Caco-2 (cell line): ENCODE measurements around the gene USP10. TPM values are rescaled to one million over a fixed set of nuclear protein-coding genes. Genes with fewer than 3 reads are reported as not detected.

ENCODE experiments used
- BruUV-seq: library from RNA; stranded (reverse); fragments of 400-500 nt; replicated peaks from 2 replicates; lab custom pipeline; 2021; lab: Mats Ljungman, UMichigan
- CTCF ChIA-PET: fragments of 300-600 bp; sonication (Branson Sonifier 250); formaldehyde crosslinking; loops from one replicate; lab custom pipeline; 2022; ENCODE audit warnings: antibody characterized with exemption; lab: Charles Lee
- POLR2A ChIA-PET: fragments of 300-600 bp; sonication (Branson Sonifier 250); formaldehyde crosslinking; loops from one replicate; lab custom pipeline; 2022; ENCODE audit warnings: antibody characterized with exemption; lab: Charles Lee
- DNase-seq, 2 experiments: peaks; one replicate each; pipeline versions ENCODE4 v3.0.0 to v3.0.0-alpha.2; 2020 to 2022
- H3K27me3 ChIP-seq: replicated peaks from 2 replicates; pipeline ENCODE4 v1.6.0; 2011; ENCODE audit warnings: low read length; ENCODE audit not compliant: control insufficient read depth, insufficient read depth
- H3K36me3 ChIP-seq: 2 replicates; pipeline ENCODE4 v1.5.1; 2011; ENCODE audit warnings: low read length; ENCODE audit not compliant: control insufficient read depth, insufficient read depth
- H3K4me1 ChIP-seq: fragments of 250-450 bp; sonication (Bioruptor Pico); 2 replicates; pipeline ENCODE4 v1.5.1; 2020; ENCODE audit warnings: mild to moderate bottlenecking
- H3K4me3 ChIP-seq: 2 replicates; pipeline ENCODE4 v1.5.1; 2011; ENCODE audit warnings: low read depth, mild to moderate bottlenecking, control low read depth, low read length
- H3K9me3 ChIP-seq: fragments of 250-450 bp; sonication (Bioruptor Pico); 2 replicates; pipeline ENCODE4 v1.5.1; 2020; ENCODE audit warnings: mild to moderate bottlenecking, moderate library complexity
- H3K27ac Mint-ChIP-seq: one replicate; pipeline ENCODE4 v1.8.0; 2022; ENCODE audit warnings: mixed read lengths; ENCODE audit not compliant: unreplicated experiment
- H3K27me3 Mint-ChIP-seq: one replicate; pipeline ENCODE4 v1.8.0; 2022; ENCODE audit warnings: mixed read lengths; ENCODE audit not compliant: insufficient read depth, unreplicated experiment
- H3K36me3 Mint-ChIP-seq: one replicate; pipeline ENCODE4 v1.8.0; 2022; ENCODE audit warnings: mild to moderate bottlenecking, mixed read lengths; ENCODE audit not compliant: insufficient read depth, unreplicated experiment
- H3K4me1 Mint-ChIP-seq: one replicate; pipeline ENCODE4 v1.8.0; 2022; ENCODE audit warnings: low read depth, mixed read lengths; ENCODE audit not compliant: unreplicated experiment
- H3K4me3 Mint-ChIP-seq: one replicate; pipeline ENCODE4 v1.8.0; 2022; ENCODE audit warnings: mild to moderate bottlenecking, moderate library complexity, mixed read lengths; ENCODE audit not compliant: unreplicated experiment
- H3K9me3 Mint-ChIP-seq: one replicate; pipeline ENCODE4 v1.8.0; 2022; ENCODE audit warnings: mixed read lengths; ENCODE audit not compliant: unreplicated experiment
- CTCF ChIP-seq, 2 experiments: fragments of 200-600 bp in 1 of 2; IDR thresholded peaks; 1 replicate in 1 of 2; 2 replicates in 1 of 2; pipeline versions ENCODE4 v1.5.1 to v1.8.0; 2011 to 2022; ENCODE audit warnings: antibody characterized with exemption in 1 of 2, control low read depth in 1 of 2, inconsistent platforms in 1 of 2, low read depth in 1 of 2, low read length in 1 of 2, mild to moderate bottlenecking in 1 of 2, moderate library complexity in 1 of 2; ENCODE audit not compliant: insufficient read depth in 1 of 2, severe bottlenecking in 1 of 2, unreplicated experiment in 1 of 2
- intact Hi-C: fragments of 100-400 bp; cut with micrococcal nuclease; formaldehyde crosslinking; loops from one replicate; pipeline ENCODE4 v1.10.0; 2022; ENCODE audit not compliant: unreplicated experiment
- total RNA-seq: library from RNA; stranded (reverse); gene quantifications from 2 replicates; pipeline ENCODE4 v1.2.3, GENCODE V29; 2022

Gene USP10
- total RNA-seq, 1 experiment from 2014 or later: 147 TPM

DNA sequence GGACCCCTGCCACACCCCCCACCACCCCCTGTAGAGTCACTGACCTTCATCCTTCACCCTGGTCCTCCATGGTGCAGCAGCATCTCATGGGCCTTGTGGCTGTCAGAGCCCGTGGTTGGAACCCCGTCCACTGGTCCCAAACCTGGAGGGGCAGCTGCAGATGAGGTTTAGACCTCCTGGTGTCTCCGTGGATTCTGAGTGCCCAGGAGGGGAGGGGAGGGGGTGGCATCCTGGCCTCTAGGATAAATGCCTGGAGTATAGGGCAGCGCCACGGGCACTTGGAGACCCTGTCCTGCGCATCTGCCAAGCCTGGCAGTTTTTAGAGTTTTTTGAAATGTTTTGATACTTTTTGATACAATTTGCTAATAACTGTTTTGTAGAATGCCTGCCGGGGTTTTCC is 34.0 kb upstream of the USP10 start:
- no peak for DNase-seq
- Histone ChIP-seq H3K4me1 (no peaks in the 10 kb centered on the region), H3K9me3 (no peaks in the 10 kb centered on the region), H3K4me3 (no peak overlapping the region), H3K36me3 (peaks cover 2% of the 10 kb centered on the region; the same call in 1 of the 2 replicates), H3K27me3 (no peaks in the 10 kb centered on the region)
- H3K4me1 Mint-ChIP-seq: no peaks in the 10 kb centered on the region
- H3K27me3 Mint-ChIP-seq: no peaks in the 10 kb centered on the region
- intact Hi-C loops: no loop called here
- BruUV-seq: no TSS peak
- no peak for TF ChIP-seq CTCF (IDR thresholded peaks at IDR 0.05; ENCODE audit: insufficient read depth in 1 of 2, low read depth in 1 of 2, low read length in 1 of 2, severe bottlenecking in 1 of 2, unreplicated experiment in 1 of 2)
- CTCF ChIA-PET: interaction anchor here (0.7 kb wide), 1 partner anchor 60 kb away, joined by 4 read pairs; no protein-coding TSS in a partner anchor
- POLR2A ChIA-PET: no interaction called here
- no peak overlapping the region for H3K27ac Mint-ChIP-seq
- no peak overlapping the region for H3K4me3 Mint-ChIP-seq
- peaks cover 34% of the 10 kb centered on the region for H3K36me3 Mint-ChIP-seq
- H3K9me3 Mint-ChIP-seq: no peaks in the 10 kb centered on the region

DNA sequence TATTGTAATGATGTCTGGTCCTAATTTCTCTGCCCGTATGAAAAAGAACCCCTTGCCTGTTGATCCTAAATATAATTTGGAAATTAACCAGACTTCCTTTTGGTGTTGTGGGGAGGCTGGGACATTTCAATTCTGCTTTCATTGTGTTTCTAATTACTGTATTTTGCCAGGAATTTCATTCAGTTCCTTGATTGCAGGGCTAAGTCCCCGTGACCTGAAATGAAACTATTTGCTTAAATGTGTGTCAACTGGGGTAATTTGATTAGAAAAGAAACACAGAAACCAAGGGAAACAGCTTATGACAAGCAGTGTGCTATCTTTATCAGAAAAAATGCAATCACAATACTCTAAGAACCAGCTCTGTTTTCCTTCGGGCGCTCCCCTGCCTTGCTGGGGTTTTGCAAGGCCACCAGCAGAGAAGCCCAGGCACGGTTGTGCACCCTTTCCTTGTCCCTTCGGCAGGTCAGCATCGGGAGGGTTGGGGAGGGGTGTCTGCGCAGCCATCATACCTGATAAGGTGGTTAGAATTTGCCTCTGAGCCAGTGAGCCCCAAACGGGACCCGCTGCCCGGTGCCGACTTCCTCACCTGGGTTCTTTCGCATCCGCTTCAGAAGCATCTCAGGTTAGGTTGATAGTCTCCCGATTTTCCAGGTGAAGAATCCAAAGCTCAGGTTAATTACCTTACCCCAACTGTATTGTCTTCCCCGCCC is 32.0 kb upstream of the USP10 start:
- intact Hi-C loops: no loop called here
- H3K4me1 ChIP-seq: no peaks in the 10 kb centered on the region
- Mint-ChIP-seq H3K4me1 (no peaks in the 10 kb centered on the region), H3K9me3 (no peaks in the 10 kb centered on the region), H3K36me3 (peaks cover 17% of the 10 kb centered on the region), H3K27ac (no peak overlapping the region), H3K27me3 (no peaks in the 10 kb centered on the region), H3K4me3 (no peak overlapping the region)
- H3K27me3 ChIP-seq: no peaks in the 10 kb centered on the region
- no TSS peak for BruUV-seq
- H3K9me3 ChIP-seq: no peaks in the 10 kb centered on the region
- ChIA-PET POLR2A (no interaction called here), CTCF (interaction anchor here (2.8 kb wide), 1 partner anchor 58 kb away, joined by 11 read pairs; no protein-coding TSS in a partner anchor)
- no peak overlapping the region for H3K4me3 ChIP-seq
- no peaks in the 10 kb centered on the region for H3K36me3 ChIP-seq
- DNase-seq: no peak
- TF ChIP-seq CTCF (IDR thresholded peaks at IDR 0.05; ENCODE audit: insufficient read depth in 1 of 2, low read depth in 1 of 2, low read length in 1 of 2, severe bottlenecking in 1 of 2, unreplicated experiment in 1 of 2): no peak

GRCh38 chr16:84670063-84670462 is 29.7 kb upstream of the USP10 start:
- TF ChIP-seq CTCF (IDR thresholded peaks at IDR 0.05; ENCODE audit: insufficient read depth in 1 of 2, low read depth in 1 of 2, low read length in 1 of 2, severe bottlenecking in 1 of 2, unreplicated experiment in 1 of 2): no peak
- Mint-ChIP-seq H3K27me3 (no peaks in the 10 kb centered on the region), H3K4me3 (no peak overlapping the region), H3K27ac (no peak overlapping the region), H3K4me1 (no peaks in the 10 kb centered on the region), H3K9me3 (no peaks in the 10 kb centered on the region), H3K36me3 (peaks cover 6% of the 10 kb centered on the region)
- Histone ChIP-seq H3K4me1 (no peaks in the 10 kb centered on the region), H3K36me3 (no peaks in the 10 kb centered on the region), H3K4me3 (no peak overlapping the region), H3K27me3 (no peaks in the 10 kb centered on the region), H3K9me3 (no peaks in the 10 kb centered on the region)
- POLR2A ChIA-PET: interaction anchor here (0.5 kb wide), 1 partner anchor 23 kb away, joined by 5 read pairs; no protein-coding TSS in a partner anchor
- no peak for DNase-seq
- CTCF ChIA-PET: interaction anchor here (0.6 to 2.8 kb wide), 5 partner anchors 56 to 461 kb away, joined by 3 to 11 read pairs (median 4); no protein-coding TSS in a partner anchor
- BruUV-seq: no TSS peak
- intact Hi-C loops: no loop called here
